ENCODE data around the gene SNX19. TPM values are rescaled to one million over a fixed set of nuclear protein-coding genes. Genes with fewer than 3 reads are reported as not detected.

SNX19 gene
- polyA plus RNA-seq, 1 of the 3 experiments (the other 2 are of a cell fraction): 16.6 TPM

GRCh38 chr11:130902380-130902779 is 13.9 kb downstream of the SNX19 start (continued):
- TF ChIP-seq PBX3 (IDR thresholded peaks at IDR 0.05) (no peak), SIN3A (IDR thresholded peaks at IDR 0.05; ENCODE audit: borderline replicate concordance, low read depth, low read length) (no peak)

DNA sequence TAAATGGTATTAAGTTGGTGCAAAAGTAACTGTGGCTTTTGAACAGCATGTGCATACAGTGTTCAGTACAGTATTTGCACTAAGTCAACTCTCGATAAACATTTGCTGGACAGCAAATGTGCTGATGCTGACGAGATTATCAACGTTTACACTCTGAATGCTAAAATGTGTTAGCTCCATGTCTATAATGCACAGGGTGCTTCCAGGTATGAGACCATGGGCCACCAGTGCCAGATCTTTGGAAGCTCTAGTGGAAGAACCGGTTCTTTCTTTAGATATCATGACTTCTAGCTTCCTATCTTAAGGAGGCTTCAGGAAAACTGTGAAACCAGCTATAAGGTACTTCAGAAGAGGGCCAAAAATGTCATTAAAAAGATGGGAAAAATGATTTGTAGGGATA is 17.2 kb downstream of the SNX19 start:
- Histone ChIP-seq H3K4me3 (ENCODE audit: low read depth in 2 of 2, low read length in 1 of 2) (no peak overlapping the region), H3K36me3 (replicated peaks in 1 of 2; ENCODE audit: control insufficient read depth in 1 of 2, insufficient read depth in 2 of 2, low read length in 1 of 2) (peaks cover 69 to 86% of the 10 kb centered on the region in 2 experiments), H3F3A (replicated peaks; ENCODE audit: insufficient read depth) (no peaks in the 10 kb centered on the region), H3K4me2 (no peak overlapping the region), H3K9me3 (no peaks in the 10 kb centered on the region), H3K9ac (no peak overlapping the region), H2AFZ (ENCODE audit: low read depth) (no peak overlapping the region), H3K27me3 (ENCODE audit: insufficient read depth) (no peaks in the 10 kb centered on the region), H3K27ac (ENCODE audit: low read depth in 2 of 2, low read length in 1 of 2) (no peak overlapping the region), H3K79me2 (ENCODE audit: insufficient read depth) (no peaks in the 10 kb centered on the region), H3K4me1 (ENCODE audit: control insufficient read depth in 1 of 2, insufficient read depth in 2 of 2, low read depth in 1 of 2, low read length in 1 of 2) (no peaks in the 10 kb centered on the region; a peak in 1 of 4 replicates), H3K9me2 (no peaks in the 10 kb centered on the region), H4K20me1 (ENCODE audit: insufficient read depth) (peaks cover 3% of the 10 kb centered on the region; the same call in 1 of the 2 replicates)
- TF ChIP-seq GATA2 (CRISPR knock-in tag; IDR thresholded peaks at IDR 0.05) (no peak), MXI1 (IDR thresholded peaks at IDR 0.05; ENCODE audit: low read depth, low read length) (no peak), SIN3A (IDR thresholded peaks at IDR 0.05; ENCODE audit: borderline replicate concordance, low read depth, low read length) (no peak), RCOR1 (IDR thresholded peaks at IDR 0.05; ENCODE audit: low read length) (no peak), RAD21 (IDR thresholded peaks at IDR 0.05; ENCODE audit: low read length) (no peak), YY1 (IDR thresholded peaks at IDR 0.05; ENCODE audit: low read depth) (no peak), USF1 (IDR thresholded peaks at IDR 0.05; ENCODE audit: borderline replicate concordance, low read depth) (no peak), RXRA (IDR thresholded peaks at IDR 0.05; ENCODE audit: borderline replicate concordance, low read depth) (no peak), NRF1 (IDR thresholded peaks at IDR 0.05; ENCODE audit: low read depth, low read length) (no peak), MEF2A (IDR thresholded peaks at IDR 0.05; ENCODE audit: borderline replicate concordance, low read depth) (no peak), EP300 (IDR thresholded peaks at IDR 0.05; ENCODE audit: borderline replicate concordance in 1 of 2, low read depth in 1 of 2, low read length in 1 of 2) (no peak)
- 94% methylated on average over 4 of the region's 4 CpGs for WGBS (ENCODE audit: low lambda C conversion rate)
- CTCF ChIA-PET: interaction anchor here (1.4 to 3.0 kb wide), 3 partner anchors 17 to 464 kb away, joined by 6 to 18 read pairs (median 15); partner anchors contain the start of gene SNX19
- POLR2A ChIA-PET: no interaction called here
- DNase-seq: no peak

All from SK-N-SH (cell line).